Measurements from ENCODE around the gene ADIPOR2. TPM values are rescaled to one million over a fixed set of nuclear protein-coding genes. Genes with fewer than 3 reads are reported as not detected.

ADIPOR2 gene
- total RNA-seq, 2 experiments from 2014 or later: 24.7 to 51.1 TPM

DNA sequence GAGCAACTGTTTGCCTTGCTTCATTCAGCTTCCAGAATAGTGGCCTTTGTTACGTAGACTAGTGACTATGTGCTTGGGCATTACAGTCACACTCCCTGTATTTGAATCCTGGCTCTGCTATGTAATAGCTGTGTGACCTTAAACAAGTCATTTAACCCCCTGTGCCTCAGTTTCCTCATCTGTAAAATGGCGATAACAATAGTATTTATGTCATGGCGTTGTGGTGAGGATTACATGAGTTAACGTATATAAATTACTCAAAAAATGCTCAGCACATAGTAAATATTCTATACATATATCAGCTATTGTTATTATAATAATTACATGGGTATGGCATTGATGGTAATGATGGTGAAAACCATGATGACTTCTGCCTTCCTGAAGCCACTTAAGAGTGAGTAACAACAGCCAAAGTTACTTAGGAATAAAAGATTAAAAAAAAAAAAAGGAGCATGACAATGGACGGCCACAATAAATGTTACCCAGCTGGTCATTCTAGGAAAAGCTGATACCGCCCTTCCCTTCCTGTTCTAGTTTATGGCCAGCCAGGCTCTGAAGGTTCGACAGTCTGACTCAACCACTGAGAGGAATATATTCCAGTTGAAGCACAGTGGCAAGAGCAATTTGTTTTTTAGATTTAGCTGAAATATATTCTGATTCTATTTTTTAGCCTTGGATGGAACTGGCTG is 9.9 kb upstream of the ADIPOR2 start:
- Histone ChIP-seq H3K9me3 (ENCODE audit: low read length) (no peaks in the 10 kb centered on the region), H3K4me2 (ENCODE audit: low read length) (no peak overlapping the region), H3K36me3 (ENCODE audit: insufficient read depth, low read length) (no peaks in the 10 kb centered on the region), H4K20me1 (ENCODE audit: insufficient read depth, low read length) (no peaks in the 10 kb centered on the region), H3K27ac (ENCODE audit: low read depth, low read length, poor library complexity, severe bottlenecking) (no peak overlapping the region), H3K79me2 (ENCODE audit: insufficient read depth, low read depth, low read length) (no peaks in the 10 kb centered on the region), H2AFZ (ENCODE audit: low read length) (no peak overlapping the region), H3K4me3 (ENCODE audit: low read depth, low read length, poor library complexity, severe bottlenecking) (no peak overlapping the region), H3K4me1 (ENCODE audit: insufficient read depth, low read length, poor library complexity, severe bottlenecking) (no peaks in the 10 kb centered on the region), H3K9me2 (ENCODE audit: insufficient read depth, low read length) (no peaks in the 10 kb centered on the region)
- TF ChIP-seq EZH2phosphoT487 (IDR thresholded peaks at IDR 0.05; ENCODE audit: borderline replicate concordance, low read depth, low read length): no peak
- TF ChIP-seq, protein P1, sequence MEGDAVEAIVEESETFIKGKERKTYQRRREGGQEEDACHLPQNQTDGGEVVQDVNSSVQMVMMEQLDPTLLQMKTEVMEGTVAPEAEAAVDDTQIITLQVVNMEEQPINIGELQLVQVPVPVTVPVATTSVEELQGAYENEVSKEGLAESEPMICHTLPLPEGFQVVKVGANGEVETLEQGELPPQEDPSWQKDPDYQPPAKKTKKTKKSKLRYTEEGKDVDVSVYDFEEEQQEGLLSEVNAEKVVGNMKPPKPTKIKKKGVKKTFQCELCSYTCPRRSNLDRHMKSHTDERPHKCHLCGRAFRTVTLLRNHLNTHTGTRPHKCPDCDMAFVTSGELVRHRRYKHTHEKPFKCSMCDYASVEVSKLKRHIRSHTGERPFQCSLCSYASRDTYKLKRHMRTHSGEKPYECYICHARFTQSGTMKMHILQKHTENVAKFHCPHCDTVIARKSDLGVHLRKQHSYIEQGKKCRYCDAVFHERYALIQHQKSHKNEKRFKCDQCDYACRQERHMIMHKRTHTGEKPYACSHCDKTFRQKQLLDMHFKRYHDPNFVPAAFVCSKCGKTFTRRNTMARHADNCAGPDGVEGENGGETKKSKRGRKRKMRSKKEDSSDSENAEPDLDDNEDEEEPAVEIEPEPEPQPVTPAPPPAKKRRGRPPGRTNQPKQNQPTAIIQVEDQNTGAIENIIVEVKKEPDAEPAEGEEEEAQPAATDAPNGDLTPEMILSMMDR (conservative IDR thresholded peaks at IDR 0.05; ENCODE audit: low read length): no peak
- ChIA-PET CTCF (ENCODE audit: unreplicated experiment) (no interaction called here), POLR2A (interaction anchor here (0.6 to 1.1 kb wide), 4 partner anchors 9 to 473 kb away, joined by 3 to 6 read pairs (median 4); partner anchors contain the start of gene ADIPOR2)
- intact Hi-C loops (cut with micrococcal nuclease; ENCODE audit: unreplicated experiment): no loop called here
- DNase-seq (ENCODE audit: low spot score): no peak
- BruUV-seq (replicated peaks): no TSS peak

DNA sequence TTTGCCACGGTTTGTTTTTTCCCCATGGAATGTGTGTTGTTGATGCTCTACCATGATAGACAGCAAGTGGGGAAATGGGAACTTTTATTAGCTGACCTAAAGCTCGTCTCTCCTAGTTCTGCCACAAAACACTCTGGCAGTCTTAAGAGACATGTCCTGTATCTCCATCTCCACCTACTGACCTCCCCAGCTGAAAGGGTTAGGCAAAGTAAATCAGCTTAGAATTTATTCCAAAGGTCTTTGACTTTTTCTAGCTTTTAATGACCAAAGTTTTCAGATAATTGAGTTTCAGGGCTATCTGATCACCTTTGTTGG is 9.4 kb upstream of the ADIPOR2 start:
- Histone ChIP-seq H3K27ac (ENCODE audit: low read depth, low read length, poor library complexity, severe bottlenecking) (no peak overlapping the region), H3K79me2 (ENCODE audit: insufficient read depth, low read depth, low read length) (no peaks in the 10 kb centered on the region), H2AFZ (ENCODE audit: low read length) (no peak overlapping the region), H3K9me2 (ENCODE audit: insufficient read depth, low read length) (no peaks in the 10 kb centered on the region), H3K4me2 (ENCODE audit: low read length) (no peak overlapping the region), H3K36me3 (ENCODE audit: insufficient read depth, low read length) (no peaks in the 10 kb centered on the region), H4K20me1 (ENCODE audit: insufficient read depth, low read length) (no peaks in the 10 kb centered on the region), H3K4me1 (ENCODE audit: insufficient read depth, low read length, poor library complexity, severe bottlenecking) (no peaks in the 10 kb centered on the region), H3K4me3 (ENCODE audit: low read depth, low read length, poor library complexity, severe bottlenecking) (no peak overlapping the region), H3K9me3 (ENCODE audit: low read length) (no peaks in the 10 kb centered on the region)
- no peak for DNase-seq (ENCODE audit: low spot score)
- POLR2A ChIA-PET: interaction anchor here (0.9 to 1.1 kb wide), 3 partner anchors 9 to 12 kb away, joined by 3 to 6 read pairs (median 4); partner anchors contain the start of gene ADIPOR2
- no peak for TF ChIP-seq EZH2phosphoT487 (IDR thresholded peaks at IDR 0.05; ENCODE audit: borderline replicate concordance, low read depth, low read length)
- TF ChIP-seq, protein P1 (conservative IDR thresholded peaks at IDR 0.05; ENCODE audit: low read length): no peak
- no TSS peak for BruUV-seq (replicated peaks)
- CTCF ChIA-PET (ENCODE audit: unreplicated experiment): no interaction called here
- intact Hi-C loops (cut with micrococcal nuclease; ENCODE audit: unreplicated experiment): no loop called here

DNA sequence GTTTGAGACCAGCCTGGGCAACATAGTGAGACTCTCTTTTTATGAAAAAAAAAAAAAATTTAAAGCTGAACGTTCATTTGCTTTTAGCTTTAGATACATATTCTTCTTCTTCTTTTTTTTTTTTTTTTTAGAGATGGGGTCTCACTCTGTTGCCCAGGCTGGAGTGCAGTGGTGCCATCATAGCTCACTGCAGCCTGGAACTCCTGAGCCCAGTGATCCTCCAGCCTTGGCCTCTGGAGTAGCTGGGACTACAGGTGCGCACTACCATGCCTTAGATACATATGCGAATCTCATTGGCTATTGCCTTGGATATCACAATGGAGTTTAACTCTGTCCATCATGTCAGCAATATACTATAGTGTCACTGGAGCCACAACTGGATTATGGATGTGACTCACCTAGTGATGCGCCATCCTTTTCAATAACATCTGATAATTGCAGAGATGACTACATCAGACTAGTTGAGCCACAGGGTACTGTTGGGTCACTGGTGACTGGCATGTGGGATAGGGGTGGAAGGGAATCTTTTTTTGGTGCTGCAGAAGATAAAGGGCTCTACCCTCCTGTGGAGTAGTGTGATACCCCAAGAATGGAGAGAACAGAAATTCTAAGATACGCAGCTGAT is 2.7 kb upstream of the ADIPOR2 start:
- Histone ChIP-seq H2AFZ (ENCODE audit: low read length) (no peak overlapping the region), H3K4me1 (ENCODE audit: insufficient read depth, low read length, poor library complexity, severe bottlenecking) (peaks cover 22% of the 10 kb centered on the region), H3K4me3 (ENCODE audit: low read depth, low read length, poor library complexity, severe bottlenecking) (no peak overlapping the region), H3K36me3 (ENCODE audit: insufficient read depth, low read length) (peaks cover 6% of the 10 kb centered on the region), H3K4me2 (ENCODE audit: low read length) (no peak overlapping the region), H4K20me1 (ENCODE audit: insufficient read depth, low read length) (peaks cover 12% of the 10 kb centered on the region; the same call in 1 of the 2 replicates), H3K9me2 (ENCODE audit: insufficient read depth, low read length) (no peaks in the 10 kb centered on the region), H3K9me3 (ENCODE audit: low read length) (no peaks in the 10 kb centered on the region), H3K27ac (ENCODE audit: low read depth, low read length, poor library complexity, severe bottlenecking) (no peak overlapping the region), H3K79me2 (ENCODE audit: insufficient read depth, low read depth, low read length) (peaks cover 26% of the 10 kb centered on the region)
- BruUV-seq (replicated peaks): no TSS peak
- POLR2A ChIA-PET: interaction anchor here (0.6 to 1.8 kb wide), 10 partner anchors 9 to 691 kb away, joined by 3 to 6 read pairs (median 4); no protein-coding TSS in a partner anchor
- intact Hi-C loops (cut with micrococcal nuclease; ENCODE audit: unreplicated experiment): no loop called here
- CTCF ChIA-PET (ENCODE audit: unreplicated experiment): no interaction called here
- TF ChIP-seq, protein P1 (conservative IDR thresholded peaks at IDR 0.05; ENCODE audit: low read length): no peak
- no peak for TF ChIP-seq EZH2phosphoT487 (IDR thresholded peaks at IDR 0.05; ENCODE audit: borderline replicate concordance, low read depth, low read length)
- DNase-seq (ENCODE audit: low spot score): no peak
